Nephron progenitor cell (in vitro differentiated cells): ENCODE results near the gene NEU1.
A peak's percentile ranks its signal among the peaks of the same experiment; 100 is the strongest.
"Not testable (repeated sequence)": the region's sequence is repeated elsewhere in the genome, so short reads cannot be mapped to it uniquely, and the experiment has no call there.

ENCODE experiments used
- DNase-seq: peaks from one replicate; pipeline ENCODE4 v3.0.0; 2021
- H3K27ac Mint-ChIP-seq: 2 replicates; pipeline ENCODE4 v1.8.0; 2021; ENCODE audit warnings: mild to moderate bottlenecking, moderate library complexity, mixed read lengths
- H3K27me3 Mint-ChIP-seq: 2 replicates; pipeline ENCODE4 v1.8.0; 2021; ENCODE audit warnings: mild to moderate bottlenecking, low read depth, mixed read lengths; ENCODE audit not compliant: poor library complexity
- H3K36me3 Mint-ChIP-seq: 2 replicates; pipeline ENCODE4 v1.8.0; 2021; ENCODE audit warnings: low read depth, mixed read lengths
- H3K4me1 Mint-ChIP-seq: 2 replicates; pipeline ENCODE4 v1.8.0; 2021; ENCODE audit warnings: mixed read lengths
- H3K4me3 Mint-ChIP-seq: 2 replicates; pipeline ENCODE4 v1.8.0; 2021; ENCODE audit warnings: mild to moderate bottlenecking, moderate library complexity, mixed read lengths
- H3K9me3 Mint-ChIP-seq: 2 replicates; pipeline ENCODE4 v1.8.0; 2021; ENCODE audit warnings: mild to moderate bottlenecking, moderate library complexity, mixed read lengths
- TF ChIP-seq, protein P1 (sequence below): fragments of 200-600 bp; sonication (generic); IDR thresholded peaks from 2 replicates; pipeline ENCODE4 v1.5.0; 2021; ENCODE audit warnings: antibody characterized with exemption

NEU1 gene

DNA sequence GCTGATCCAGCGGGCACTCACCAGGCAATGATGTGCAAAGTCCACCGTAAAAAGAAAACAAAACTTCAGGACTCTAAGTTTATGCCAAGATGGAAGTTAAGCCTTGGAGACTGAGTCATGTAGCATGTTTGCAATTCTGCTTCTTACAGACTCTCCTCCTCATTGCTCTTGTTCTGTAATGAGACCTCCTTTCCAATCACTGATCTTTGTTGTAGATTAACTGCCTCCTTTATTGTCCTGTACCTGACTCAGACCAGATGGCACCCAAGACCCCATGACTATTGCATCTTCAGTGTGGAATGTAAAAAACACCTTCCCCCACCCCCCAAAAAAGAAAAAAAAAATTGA, 11.2 kb downstream of the NEU1 start:
- Mint-ChIP-seq H3K27ac (no peak overlapping the region), H3K4me1 (peaks cover 12% of the 10 kb centered on the region), H3K9me3 (peaks cover 20% of the 10 kb centered on the region), H3K36me3 (peaks cover 23% of the 10 kb centered on the region), H3K27me3 (peaks cover 7% of the 10 kb centered on the region), H3K4me3 (no peak overlapping the region)
- TF ChIP-seq, protein P1, sequence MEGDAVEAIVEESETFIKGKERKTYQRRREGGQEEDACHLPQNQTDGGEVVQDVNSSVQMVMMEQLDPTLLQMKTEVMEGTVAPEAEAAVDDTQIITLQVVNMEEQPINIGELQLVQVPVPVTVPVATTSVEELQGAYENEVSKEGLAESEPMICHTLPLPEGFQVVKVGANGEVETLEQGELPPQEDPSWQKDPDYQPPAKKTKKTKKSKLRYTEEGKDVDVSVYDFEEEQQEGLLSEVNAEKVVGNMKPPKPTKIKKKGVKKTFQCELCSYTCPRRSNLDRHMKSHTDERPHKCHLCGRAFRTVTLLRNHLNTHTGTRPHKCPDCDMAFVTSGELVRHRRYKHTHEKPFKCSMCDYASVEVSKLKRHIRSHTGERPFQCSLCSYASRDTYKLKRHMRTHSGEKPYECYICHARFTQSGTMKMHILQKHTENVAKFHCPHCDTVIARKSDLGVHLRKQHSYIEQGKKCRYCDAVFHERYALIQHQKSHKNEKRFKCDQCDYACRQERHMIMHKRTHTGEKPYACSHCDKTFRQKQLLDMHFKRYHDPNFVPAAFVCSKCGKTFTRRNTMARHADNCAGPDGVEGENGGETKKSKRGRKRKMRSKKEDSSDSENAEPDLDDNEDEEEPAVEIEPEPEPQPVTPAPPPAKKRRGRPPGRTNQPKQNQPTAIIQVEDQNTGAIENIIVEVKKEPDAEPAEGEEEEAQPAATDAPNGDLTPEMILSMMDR: no peak
- DNase-seq: no peak

DNA sequence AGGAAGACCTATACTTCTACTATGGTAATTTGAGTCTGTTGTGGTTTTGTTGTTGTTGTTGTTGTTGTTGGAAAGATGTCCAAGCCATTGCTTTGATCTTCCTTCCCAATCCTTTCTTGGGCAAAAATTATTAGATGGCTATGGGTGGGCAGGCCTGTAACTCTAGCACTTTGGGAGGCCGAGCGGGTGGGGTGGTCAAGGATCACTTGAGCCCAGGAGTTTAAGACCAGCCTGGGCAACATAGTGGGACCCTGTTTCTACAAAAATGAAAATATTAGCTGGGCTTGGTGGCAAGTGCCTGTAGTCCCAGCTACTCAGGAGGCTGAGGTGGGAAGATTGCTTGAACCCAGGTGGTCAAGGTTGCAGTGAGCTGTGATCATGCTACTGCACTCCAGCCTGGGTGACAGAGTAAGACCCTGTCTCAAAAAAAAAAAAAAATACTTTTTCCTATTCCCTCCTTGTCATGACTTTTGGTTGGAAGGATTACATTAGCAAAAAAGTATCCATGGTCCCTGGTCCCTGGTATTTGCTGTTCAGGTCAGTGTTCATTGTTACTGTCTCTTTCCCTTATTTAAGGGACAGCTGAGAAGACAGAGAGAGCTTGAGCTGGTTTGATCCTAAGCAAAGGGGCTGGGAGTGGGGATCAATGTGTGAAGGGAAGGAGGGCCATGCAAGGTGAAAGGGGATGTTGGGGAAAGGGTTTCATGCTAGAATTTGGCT, 11.7 kb downstream of the NEU1 start:
- TF ChIP-seq, protein P1: no peak
- H3K36me3 Mint-ChIP-seq: peaks cover 21% of the 10 kb centered on the region
- H3K27me3 Mint-ChIP-seq: peaks cover 7% of the 10 kb centered on the region
- peaks cover 17% of the 10 kb centered on the region for H3K9me3 Mint-ChIP-seq
- DNase-seq: no peak
- peaks cover 12% of the 10 kb centered on the region for H3K4me1 Mint-ChIP-seq
- H3K4me3 Mint-ChIP-seq: no peak overlapping the region
- peak overlapping the region; percentile 66 for H3K27ac Mint-ChIP-seq

DNA sequence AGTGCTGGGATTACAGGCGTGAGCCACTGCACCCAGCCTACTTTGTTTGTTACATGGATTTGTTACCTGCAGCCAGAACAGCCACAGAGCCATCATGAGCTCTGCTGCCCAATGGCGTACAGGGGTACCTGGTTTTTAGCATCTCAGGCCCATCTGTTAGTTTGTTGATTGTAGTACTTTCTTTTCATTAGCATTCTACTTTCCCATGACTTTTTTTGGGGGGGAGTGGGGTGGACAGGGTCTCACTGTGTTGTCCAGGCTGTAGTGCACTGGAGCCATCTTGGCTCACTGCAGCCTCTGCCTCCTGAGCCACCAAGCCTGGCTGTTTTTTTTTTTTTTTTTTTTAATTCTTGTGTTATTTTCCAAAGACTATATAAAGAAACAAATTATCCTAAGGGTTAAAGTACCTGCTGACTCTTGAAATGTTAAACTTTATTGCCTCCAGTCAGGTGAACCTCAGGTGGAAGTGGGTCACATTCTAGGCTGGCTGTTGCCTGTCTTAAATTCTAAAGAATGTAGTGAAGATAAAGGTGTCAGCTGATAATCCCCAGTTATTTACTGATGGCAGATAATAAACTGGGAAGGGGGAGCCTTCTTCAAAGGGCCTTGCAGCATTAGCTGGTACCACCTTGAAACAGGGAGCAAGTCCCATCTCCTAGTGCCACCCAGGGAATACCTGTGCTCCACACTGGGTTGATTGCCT, 15.2 kb downstream of the NEU1 start:
- Mint-ChIP-seq H3K27me3 (peaks cover 9% of the 10 kb centered on the region), H3K27ac (no peak overlapping the region), H3K4me1 (peaks cover 12% of the 10 kb centered on the region), H3K36me3 (peaks cover 6% of the 10 kb centered on the region), H3K9me3 (peaks cover under 1% of the 10 kb centered on the region), H3K4me3 (no peak overlapping the region)
- TF ChIP-seq, protein P1: no peak
- DNase-seq: no peak

DNA sequence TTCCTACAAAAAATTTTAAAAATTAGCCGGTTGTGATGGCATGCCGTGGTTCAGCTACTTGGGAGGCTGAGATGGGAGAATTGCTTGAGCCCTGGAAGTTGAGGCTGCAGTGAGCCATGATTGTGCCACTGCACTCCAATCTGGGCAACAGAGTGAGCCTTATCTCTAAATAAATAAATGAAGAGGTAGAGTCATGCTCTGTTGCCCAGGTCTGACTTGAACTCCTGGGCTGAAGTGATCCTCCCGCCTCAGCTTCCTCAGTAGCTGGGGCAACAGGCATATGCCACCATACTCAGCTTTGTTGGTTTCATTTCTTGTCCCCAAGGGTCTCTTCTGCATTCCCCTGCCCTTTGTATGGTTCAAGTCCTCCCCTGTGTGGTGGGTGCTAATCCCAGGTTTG, 18.1 kb downstream of the NEU1 start:
- peaks cover 9% of the 10 kb centered on the region for H3K27me3 Mint-ChIP-seq
- H3K9me3 Mint-ChIP-seq: no peaks in the 10 kb centered on the region
- no peak overlapping the region for H3K4me3 Mint-ChIP-seq
- peak overlapping the region; percentile 59 for H3K27ac Mint-ChIP-seq
- DNase-seq: no peak
- peaks cover 22% of the 10 kb centered on the region for H3K36me3 Mint-ChIP-seq
- peaks cover under 1% of the 10 kb centered on the region for H3K4me1 Mint-ChIP-seq
- TF ChIP-seq, protein P1: no peak

DNA sequence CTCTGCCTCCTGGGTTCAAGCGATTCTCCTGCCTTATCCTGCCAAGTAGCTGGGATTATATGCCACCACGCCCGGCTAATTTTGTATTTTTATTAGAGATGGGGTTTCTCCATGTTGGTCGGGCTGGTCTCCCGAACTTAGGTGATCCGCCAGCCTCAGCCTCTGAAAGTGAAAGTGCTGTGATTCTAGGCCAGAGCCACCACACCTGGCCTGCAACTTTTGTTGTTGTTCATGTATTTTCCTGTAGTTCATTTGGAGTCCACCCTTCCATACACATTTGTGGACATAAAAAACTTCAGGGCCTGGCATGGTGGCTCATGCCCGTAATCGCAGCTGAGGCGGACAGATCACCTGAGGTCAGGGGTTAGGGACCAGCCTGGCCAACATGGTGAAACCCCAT, 20.6 kb downstream of the NEU1 start:
- H3K4me1 Mint-ChIP-seq: peaks cover 15% of the 10 kb centered on the region
- peak overlapping the region; percentile 51 for H3K27ac Mint-ChIP-seq
- peaks cover 6% of the 10 kb centered on the region for H3K27me3 Mint-ChIP-seq
- DNase-seq: no peak
- H3K4me3 Mint-ChIP-seq: no peak overlapping the region
- peaks cover 39% of the 10 kb centered on the region for H3K36me3 Mint-ChIP-seq
- TF ChIP-seq, protein P1: no peak
- no peaks in the 10 kb centered on the region for H3K9me3 Mint-ChIP-seq

DNA sequence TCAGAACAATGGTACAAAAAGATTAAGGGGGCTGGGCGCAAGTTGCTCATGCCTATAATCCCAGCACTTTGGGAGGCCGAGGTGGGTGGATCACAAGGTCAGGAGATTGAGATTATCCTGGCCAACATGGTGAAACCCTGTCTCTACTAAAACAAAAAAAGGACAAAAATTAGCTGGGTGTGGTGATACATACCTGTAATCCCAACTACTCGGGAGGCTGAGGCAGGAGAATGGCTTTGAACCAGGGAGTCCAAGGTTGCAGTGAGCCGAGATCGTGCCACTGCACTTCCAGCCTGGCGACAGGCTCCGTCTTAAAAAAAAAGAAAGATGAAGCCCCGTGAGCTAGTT, 22.9 kb downstream of the NEU1 start:
- H3K36me3 Mint-ChIP-seq: peaks cover 55% of the 10 kb centered on the region
- not testable (repeated sequence) for H3K27me3 Mint-ChIP-seq, H3K27ac Mint-ChIP-seq, DNase-seq, H3K9me3 Mint-ChIP-seq
- peaks cover 35% of the 10 kb centered on the region for H3K4me1 Mint-ChIP-seq
- H3K4me3 Mint-ChIP-seq: peak overlapping the region; percentile 62
